Measurements from ENCODE around the gene SLC35E3.

DNA sequence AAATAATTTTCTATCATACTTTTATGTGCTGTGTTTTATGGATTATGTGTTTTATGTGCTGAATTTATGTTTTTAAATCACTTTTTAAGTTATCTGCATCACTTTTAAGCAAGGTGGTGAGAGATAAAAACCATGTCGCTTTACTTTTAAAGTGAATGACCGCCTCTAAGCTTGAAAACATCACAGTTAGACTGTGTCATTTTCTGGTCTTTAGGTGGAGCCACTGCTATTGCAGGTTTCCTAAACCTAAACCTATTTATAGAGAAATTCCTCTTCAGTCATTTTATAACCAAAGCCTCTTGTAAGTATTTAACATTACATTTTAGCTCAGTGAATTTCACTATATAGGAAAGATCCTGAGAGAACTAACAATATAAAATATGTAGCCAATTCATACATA is 41.0 kb downstream of the SLC35E3 start:
- TF ChIP-seq, protein P1, sequence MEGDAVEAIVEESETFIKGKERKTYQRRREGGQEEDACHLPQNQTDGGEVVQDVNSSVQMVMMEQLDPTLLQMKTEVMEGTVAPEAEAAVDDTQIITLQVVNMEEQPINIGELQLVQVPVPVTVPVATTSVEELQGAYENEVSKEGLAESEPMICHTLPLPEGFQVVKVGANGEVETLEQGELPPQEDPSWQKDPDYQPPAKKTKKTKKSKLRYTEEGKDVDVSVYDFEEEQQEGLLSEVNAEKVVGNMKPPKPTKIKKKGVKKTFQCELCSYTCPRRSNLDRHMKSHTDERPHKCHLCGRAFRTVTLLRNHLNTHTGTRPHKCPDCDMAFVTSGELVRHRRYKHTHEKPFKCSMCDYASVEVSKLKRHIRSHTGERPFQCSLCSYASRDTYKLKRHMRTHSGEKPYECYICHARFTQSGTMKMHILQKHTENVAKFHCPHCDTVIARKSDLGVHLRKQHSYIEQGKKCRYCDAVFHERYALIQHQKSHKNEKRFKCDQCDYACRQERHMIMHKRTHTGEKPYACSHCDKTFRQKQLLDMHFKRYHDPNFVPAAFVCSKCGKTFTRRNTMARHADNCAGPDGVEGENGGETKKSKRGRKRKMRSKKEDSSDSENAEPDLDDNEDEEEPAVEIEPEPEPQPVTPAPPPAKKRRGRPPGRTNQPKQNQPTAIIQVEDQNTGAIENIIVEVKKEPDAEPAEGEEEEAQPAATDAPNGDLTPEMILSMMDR (IDR thresholded peaks at IDR 0.05): no peak
- TF ChIP-seq POLR2A (IDR thresholded peaks at IDR 0.05): no peak

Measured in testis (tissue), 2 donors.